ENCODE measurements around the gene UGT1A1.

Gene UGT1A1

GRCh38 chr2:233754872-233755611 lies 5.0 kb upstream of the UGT1A1 start:
- no peak for DNase-seq (ENCODE audit: low read depth)
- no peak overlapping the region for H3K4me3 ChIP-seq (ENCODE audit: low read depth, low read length)

DNA sequence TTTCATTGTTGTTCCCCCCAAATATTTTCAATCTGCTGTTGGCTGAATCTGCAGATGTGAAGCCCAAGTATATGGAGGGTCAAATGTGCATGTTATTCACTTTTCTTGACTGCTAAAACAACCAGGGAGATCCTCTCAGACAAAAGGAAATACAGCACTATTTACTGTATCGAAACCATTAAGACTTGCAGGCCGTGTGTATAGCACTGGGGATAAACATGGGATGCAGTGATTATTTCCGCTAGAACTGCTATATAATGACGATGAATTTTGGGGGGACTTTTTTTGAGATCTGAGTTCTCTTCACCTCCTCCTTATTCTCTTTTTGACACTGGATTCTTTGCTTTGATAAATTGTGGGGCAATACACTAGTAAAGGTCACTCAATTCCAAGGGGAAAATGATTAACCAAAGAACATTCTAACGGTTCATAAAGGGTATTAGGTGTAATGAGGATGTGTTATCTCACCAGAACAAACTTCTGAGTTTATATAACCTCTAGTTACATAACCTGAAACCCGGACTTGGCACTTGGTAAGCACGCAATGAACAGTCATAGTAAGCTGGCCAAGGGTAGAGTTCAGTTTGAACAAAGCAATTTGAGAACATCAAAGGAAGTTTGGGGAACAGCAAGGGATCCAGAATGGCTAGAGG lies 3.5 kb upstream of the UGT1A1 start:
- DNase-seq (ENCODE audit: low read depth): no peak
- no peak overlapping the region for H3K4me3 ChIP-seq (ENCODE audit: low read depth, low read length)

- H3K4me3 ChIP-seq (ENCODE audit: low read depth, low read length): no peak overlapping the region
- no peak for DNase-seq (ENCODE audit: low read depth)
Observed at GRCh38 chr2:233758141-233758540, 1.9 kb upstream of the UGT1A1 start.

DNA sequence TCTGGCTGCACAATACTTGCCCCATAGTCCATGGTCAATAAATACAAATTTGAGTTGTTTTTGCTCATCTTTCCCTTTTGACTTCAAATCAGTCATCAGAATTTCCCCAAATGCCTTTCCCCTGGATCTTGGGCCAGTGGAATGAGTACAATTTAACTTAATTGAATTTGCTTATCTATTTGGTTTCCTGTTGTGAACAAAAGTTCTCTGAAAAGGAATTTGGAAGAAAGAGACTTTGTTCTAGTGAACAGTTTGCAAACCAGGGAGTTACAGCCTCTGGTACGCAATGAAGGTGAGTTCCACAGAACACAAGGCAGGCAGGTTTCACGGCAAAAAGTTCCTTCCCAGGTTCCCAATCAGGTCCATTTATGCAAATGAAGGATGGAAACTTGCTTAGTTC lies 1.2 kb upstream of the UGT1A1 start:
- no peak overlapping the region for H3K4me3 ChIP-seq (ENCODE audit: low read depth, low read length)
- no peak for DNase-seq (ENCODE audit: low read depth)

- no peak overlapping the region for H3K4me3 ChIP-seq (ENCODE audit: low read depth, low read length)
- no peak for DNase-seq (ENCODE audit: low read depth)
Observed at GRCh38 chr2:233761040-233761769, 1.1 kb downstream of the UGT1A1 start.

DNA sequence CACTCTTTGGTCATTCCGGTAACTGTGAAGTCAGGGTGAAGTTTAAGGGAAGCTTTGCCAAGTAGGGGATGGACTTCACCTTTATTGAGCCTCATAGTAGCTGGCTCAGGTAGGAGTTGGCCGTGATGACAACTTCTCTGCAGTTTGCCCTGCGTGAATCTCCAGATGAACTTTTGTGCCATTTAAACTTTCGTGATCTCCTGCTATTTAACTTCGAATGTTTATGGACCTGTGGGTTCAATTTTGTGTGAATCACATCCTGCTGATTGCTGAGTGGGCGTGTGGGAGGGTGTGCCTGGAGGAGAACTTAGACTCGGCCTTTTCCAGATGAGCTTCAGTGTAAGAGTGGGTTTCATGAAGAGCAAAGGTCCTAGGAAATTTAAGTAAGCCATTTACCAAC lies 4.2 kb downstream of the UGT1A1 start:
- DNase-seq (ENCODE audit: low read depth): peak; percentile 5
- no peak overlapping the region for H3K4me3 ChIP-seq (ENCODE audit: low read depth, low read length)

- DNase-seq (ENCODE audit: low read depth): no peak
- H3K4me3 ChIP-seq (ENCODE audit: low read depth, low read length): no peak overlapping the region
Observed at GRCh38 chr2:233764761-233765160, 4.7 kb downstream of the UGT1A1 start.

- DNase-seq (ENCODE audit: low read depth): no peak
- H3K4me3 ChIP-seq (ENCODE audit: low read depth, low read length): no peak overlapping the region
Observed at GRCh38 chr2:233766416-233766815, 6.3 kb downstream of the UGT1A1 start.

- no peak overlapping the region for H3K4me3 ChIP-seq (ENCODE audit: low read depth, low read length)
- no peak for DNase-seq (ENCODE audit: low read depth)
Observed at GRCh38 chr2:233768076-233768475, 8.0 kb downstream of the UGT1A1 start.

DNA sequence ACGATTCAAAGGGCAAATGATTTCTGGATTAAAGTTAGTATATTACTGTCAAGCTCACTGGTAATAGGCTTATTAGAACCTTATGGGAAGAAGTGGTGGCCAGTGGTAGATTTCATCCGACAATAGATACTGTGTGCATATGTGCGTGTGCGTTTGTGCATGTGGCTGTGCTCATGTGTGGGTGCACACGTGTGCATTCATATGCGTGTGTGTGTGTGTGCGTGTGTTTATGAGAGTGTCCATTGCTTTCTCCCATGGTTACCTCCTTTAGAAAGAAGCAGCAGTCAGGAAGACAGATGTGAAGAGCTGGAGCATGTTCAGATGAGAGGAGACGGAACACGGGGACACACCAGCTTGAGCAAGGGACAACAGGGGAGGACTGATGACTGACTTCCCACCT lies 9.2 kb downstream of the UGT1A1 start:
- H3K4me3 ChIP-seq (ENCODE audit: low read depth, low read length): no peak overlapping the region
- no peak for DNase-seq (ENCODE audit: low read depth)

DNA sequence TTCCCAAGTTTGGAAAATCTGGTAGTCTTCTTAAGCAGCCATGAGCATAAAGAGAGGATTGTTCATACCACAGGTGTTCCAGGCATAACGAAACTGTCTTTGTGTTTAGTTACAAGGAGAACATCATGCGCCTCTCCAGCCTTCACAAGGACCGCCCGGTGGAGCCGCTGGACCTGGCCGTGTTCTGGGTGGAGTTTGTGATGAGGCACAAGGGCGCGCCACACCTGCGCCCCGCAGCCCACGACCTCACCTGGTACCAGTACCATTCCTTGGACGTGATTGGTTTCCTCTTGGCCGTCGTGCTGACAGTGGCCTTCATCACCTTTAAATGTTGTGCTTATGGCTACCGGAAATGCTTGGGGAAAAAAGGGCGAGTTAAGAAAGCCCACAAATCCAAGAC lies 12.1 kb downstream of the UGT1A1 start:
- no peak overlapping the region for H3K4me3 ChIP-seq (ENCODE audit: low read depth, low read length)
- DNase-seq (ENCODE audit: low read depth): no peak

GRCh38 chr2:233772583-233772982 lies 12.5 kb downstream of the UGT1A1 start:
- no peak for DNase-seq (ENCODE audit: low read depth)

GRCh38 chr2:233773854-233774253 lies 13.8 kb downstream of the UGT1A1 start:
- H3K4me3 ChIP-seq (ENCODE audit: low read depth, low read length): no peak overlapping the region
- no peak for DNase-seq (ENCODE audit: low read depth)

More at GRCh38 chr2:233772583-233772982, 12.5 kb downstream of the UGT1A1 start:
- no peak overlapping the region for H3K4me3 ChIP-seq (ENCODE audit: low read depth, low read length)

DNA sequence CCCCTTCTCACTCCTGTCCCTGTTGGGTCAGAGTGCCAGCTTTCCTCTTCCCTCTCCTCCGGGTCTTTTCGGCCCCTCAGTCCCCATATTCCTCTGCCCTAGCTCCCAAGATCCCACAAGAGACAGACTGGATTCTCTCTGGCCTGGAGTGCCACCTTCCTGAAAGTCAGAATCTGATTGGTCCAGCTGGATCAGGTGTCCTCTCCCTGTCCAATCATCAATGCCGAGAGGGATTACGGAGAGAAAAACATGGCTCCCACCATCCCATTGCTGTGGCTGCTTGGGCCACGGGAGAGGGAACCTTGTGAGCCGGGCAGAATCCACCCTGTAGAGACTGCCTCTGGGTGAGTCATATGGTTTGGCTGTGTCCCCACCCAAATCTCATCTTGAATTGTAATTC lies 15.3 kb downstream of the UGT1A1 start:
- DNase-seq (ENCODE audit: low read depth): no peak
- no peak overlapping the region for H3K4me3 ChIP-seq (ENCODE audit: low read depth, low read length)

GRCh38 chr2:233778030-233778429 lies 18.0 kb downstream of the UGT1A1 start, which contains the start of gene MROH2A:
TSS of gene MROH2A (plus strand) at chr2:233778330. CDS start at chr2:233779359, 1,029 bp downstream.
- DNase-seq (ENCODE audit: low read depth): no peak
- H3K4me3 ChIP-seq (ENCODE audit: low read depth, low read length): no peak within 1 kb of the TSS

DNA sequence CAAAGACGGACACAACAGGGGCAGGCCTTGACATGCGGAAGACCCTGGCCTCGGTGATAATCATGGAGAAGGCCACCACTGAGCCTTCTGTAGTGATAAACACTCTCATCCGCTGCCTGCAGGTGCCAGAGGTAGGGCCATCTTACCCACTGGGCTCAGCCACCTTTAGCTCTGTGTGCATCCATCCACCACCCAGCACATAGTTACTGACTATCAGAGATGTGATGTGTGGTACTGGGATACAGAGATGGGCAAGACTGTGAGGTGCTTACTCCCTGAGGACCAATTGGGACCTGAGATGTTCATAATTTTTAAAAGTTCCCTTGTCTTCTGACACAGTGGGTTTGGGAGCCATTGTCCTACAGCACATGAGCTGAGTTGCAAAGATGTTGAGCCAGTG lies 19.7 kb downstream of the UGT1A1 start:
- no peak for DNase-seq (ENCODE audit: low read depth)
- H3K4me3 ChIP-seq (ENCODE audit: low read depth, low read length): no peak overlapping the region

- H3K4me3 ChIP-seq (ENCODE audit: low read depth, low read length): no peak overlapping the region
- no peak for DNase-seq (ENCODE audit: low read depth)
Observed at GRCh38 chr2:233780771-233781170, 20.7 kb downstream of the UGT1A1 start.

DNA sequence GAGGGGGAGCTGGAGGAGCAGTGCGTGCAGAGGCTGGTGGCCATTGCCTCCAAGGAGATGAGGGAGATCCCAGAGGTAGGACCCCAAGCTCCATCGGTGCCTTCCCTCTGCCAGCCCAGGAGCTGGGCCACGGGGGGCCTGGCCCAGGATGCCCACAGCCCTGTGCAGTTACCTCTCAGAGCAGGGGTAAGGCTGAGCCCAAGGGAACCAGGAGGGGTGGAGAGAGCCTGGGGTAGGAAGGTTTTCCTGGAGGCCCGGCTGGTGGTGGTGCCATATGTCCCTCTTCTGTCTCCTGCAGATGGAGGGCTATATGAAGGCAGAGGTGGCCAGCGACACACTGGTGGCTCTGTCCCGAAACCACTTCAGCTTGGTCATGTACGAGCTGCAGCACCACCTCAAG lies 29.5 kb downstream of the UGT1A1 start:
- no peak overlapping the region for H3K4me3 ChIP-seq (ENCODE audit: low read depth, low read length)
- no peak for DNase-seq (ENCODE audit: low read depth)

DNA sequence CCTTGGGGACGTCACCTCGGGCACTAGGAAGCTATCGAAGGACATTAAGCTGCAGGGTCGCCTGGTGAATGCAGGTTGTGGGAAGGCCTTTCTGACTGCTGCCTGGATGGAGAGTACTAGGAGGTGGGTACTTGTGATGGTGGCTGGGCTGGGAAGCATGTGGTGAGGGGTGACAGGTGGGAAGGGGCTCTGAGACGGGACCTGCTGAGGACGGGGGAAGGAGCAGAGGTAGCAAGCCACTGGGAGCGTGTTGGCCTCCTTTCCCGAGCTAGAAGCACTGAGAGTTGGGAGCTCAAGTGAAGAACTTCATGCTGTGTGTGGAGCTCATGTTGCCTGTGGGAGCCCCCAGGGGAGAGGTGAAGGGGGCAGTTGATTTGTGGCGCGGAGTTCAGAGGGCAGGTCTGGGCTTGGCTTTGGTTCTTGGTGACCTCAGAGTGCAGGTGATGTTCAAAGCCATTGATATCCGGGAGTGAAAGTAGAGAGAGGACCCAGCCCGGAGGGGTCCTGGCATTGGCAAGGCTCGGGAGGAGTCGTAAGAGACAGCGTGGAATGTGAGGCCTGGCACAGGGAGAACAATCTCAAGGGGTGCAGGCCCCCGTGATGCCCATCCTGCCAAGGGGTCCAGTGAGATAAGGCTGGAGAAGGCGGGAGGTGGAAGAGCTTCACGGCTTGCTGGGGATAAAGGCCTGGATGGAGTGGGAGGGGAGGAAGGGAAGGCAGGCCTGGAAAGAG lies 31.2 kb downstream of the UGT1A1 start:
- no peak overlapping the region for H3K4me3 ChIP-seq (ENCODE audit: low read depth, low read length)
- DNase-seq (ENCODE audit: low read depth): no peak

GRCh38 chr2:233791883-233792329 lies 31.8 kb downstream of the UGT1A1 start:
- DNase-seq (ENCODE audit: low read depth): no peak
- no peak overlapping the region for H3K4me3 ChIP-seq (ENCODE audit: low read depth, low read length)

All from skeletal muscle cell (primary cell).